ENCODE measurements around the gene STK4.

DNA sequence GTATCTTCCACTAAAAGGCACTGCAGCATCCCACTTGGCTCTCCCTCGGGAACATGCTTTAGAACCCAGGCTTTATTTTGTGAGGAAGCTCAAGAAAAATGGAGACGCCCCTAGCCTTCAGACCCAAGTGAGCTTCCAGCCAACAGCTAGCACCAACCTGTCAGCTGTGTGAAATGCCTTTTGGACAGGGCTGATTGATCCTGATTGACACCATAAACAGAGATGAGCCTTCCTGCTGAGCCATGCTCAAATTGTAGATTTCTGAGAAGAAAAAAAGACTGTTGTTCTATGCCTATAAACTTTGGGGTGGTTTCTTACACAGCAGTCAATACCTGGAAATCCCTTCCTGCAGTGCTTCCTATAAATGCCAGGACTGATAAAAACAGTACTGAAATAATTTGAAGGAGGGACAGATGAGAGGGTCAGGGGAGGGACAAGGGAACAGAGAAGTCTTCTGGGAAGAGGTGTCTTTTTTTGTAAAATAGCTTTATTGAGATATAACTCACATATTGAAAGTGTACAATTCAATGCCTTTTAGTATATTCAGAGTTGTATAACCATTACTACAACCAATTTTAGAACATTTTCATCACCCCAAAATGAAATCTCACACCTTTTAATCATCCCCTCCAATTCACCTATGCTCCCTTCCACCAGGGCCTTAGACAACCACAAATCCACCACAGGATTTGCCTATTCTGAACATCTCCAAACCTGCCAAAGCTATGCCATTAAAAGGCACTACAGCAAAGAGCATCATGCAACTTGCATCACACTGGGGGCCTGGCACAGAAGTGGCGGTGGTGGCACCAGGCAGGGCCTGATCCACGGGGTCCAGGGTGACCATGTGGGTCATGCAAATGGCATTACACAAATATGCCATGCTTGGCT lies 2.7 kb upstream of the STK4 start:
- TF ChIP-seq, protein P1, sequence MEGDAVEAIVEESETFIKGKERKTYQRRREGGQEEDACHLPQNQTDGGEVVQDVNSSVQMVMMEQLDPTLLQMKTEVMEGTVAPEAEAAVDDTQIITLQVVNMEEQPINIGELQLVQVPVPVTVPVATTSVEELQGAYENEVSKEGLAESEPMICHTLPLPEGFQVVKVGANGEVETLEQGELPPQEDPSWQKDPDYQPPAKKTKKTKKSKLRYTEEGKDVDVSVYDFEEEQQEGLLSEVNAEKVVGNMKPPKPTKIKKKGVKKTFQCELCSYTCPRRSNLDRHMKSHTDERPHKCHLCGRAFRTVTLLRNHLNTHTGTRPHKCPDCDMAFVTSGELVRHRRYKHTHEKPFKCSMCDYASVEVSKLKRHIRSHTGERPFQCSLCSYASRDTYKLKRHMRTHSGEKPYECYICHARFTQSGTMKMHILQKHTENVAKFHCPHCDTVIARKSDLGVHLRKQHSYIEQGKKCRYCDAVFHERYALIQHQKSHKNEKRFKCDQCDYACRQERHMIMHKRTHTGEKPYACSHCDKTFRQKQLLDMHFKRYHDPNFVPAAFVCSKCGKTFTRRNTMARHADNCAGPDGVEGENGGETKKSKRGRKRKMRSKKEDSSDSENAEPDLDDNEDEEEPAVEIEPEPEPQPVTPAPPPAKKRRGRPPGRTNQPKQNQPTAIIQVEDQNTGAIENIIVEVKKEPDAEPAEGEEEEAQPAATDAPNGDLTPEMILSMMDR (IDR thresholded peaks at IDR 0.05), result no peak
- no peak for TF ChIP-seq POLR2AphosphoS5 (IDR thresholded peaks at IDR 0.05)

Data from suprapubic skin (tissue), 3 donors.